ENCODE measurements around the gene COX4I2.
"Not testable (repeated sequence)": the region's sequence is repeated elsewhere in the genome, so short reads cannot be mapped to it uniquely, and the experiment has no call there.

The COX4I2 gene

DNA sequence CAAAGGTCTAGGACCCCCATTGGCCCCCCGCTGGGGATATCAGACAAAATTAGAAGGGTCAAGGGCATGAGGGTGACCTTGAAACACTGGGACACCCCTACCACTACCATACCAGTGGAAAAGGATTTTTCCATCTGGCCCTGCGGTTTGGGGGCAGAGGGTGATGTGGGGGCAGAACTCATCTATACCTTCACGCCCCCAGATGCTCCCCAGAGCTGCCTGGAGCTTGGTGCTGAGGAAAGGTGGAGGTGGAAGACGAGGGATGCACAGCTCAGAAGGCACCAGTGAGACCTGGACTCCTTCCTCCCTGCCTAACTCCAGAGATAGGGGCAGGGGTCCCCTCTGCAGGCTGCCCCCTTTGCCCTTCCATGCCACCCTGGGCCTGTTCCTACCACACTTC lies 1.1 kb downstream of the COX4I2 start:
- 100% methylated on average over 2 of the region's 4 CpGs for WGBS (ENCODE audit: insufficient coverage)
- H3K9me3 ChIP-seq (ENCODE audit: control extremely low read depth in 1 of 5, control insufficient read depth in 4 of 5, insufficient read depth in 2 of 5, low read depth in 1 of 5, low read length in 4 of 5) = no peaks in the 10 kb centered on the region
- ChIA-PET POLR2A (no interaction called here), CTCF (interaction anchor here (0.6 to 1.4 kb wide), 5 partner anchors 10 to 90 kb away, joined by 3 to 6 read pairs (median 3); no protein-coding TSS in a partner anchor)
- no peak for DNase-seq
- no peaks in the 10 kb centered on the region for H3K27me3 ChIP-seq (replicated peaks in 2 of 5; ENCODE audit: control insufficient read depth in 4 of 5, insufficient read depth in 5 of 5, low read length in 4 of 5)
- H3K27ac ChIP-seq (ENCODE audit: insufficient read depth in 1 of 2, low read depth in 1 of 2, low read length in 2 of 2, poor library complexity in 1 of 2, severe bottlenecking in 2 of 2) = no peak overlapping the region
- H3K4me1 ChIP-seq (ENCODE audit: control extremely low read depth in 1 of 4, control insufficient read depth in 4 of 4, insufficient read depth in 4 of 4, low read length in 3 of 4) = peaks cover 0 to 8% (median 4%) of the 10 kb centered on the region in 4 experiments
- no peaks in the 10 kb centered on the region for H3K36me3 ChIP-seq (ENCODE audit: control insufficient read depth in 4 of 4, insufficient read depth in 4 of 4, low read length in 3 of 4)
- H3K4me3 ChIP-seq (ENCODE audit: control insufficient read depth in 1 of 7, extremely low read depth in 1 of 7, insufficient read depth in 4 of 7, low read depth in 2 of 7, low read length in 6 of 7) = no peak overlapping the region

DNA sequence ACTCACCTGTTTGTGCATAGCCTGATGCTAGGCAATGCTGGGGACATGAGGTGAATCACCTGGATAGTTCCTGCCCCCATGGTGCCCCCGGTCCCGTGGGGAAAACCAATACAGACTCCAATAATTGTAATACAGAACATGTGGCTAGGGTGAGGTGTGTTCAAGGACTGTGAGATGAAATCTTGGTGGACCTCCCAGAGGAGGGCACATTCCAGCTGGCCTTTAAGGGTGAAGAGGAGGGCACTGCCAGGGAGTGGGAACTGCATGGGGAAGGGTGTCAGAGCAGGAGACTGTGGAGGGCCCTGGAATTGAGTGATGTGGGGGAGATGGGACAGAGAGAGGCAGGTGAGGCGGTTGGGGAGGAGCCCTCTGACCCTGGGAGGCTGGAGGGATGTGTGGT lies 2.5 kb downstream of the COX4I2 start:
- CTCF ChIA-PET = interaction anchor here (3.1 to 3.7 kb wide), 2 partner anchors 21 to 84 kb away, joined by 8 to 21 read pairs; partner anchors contain the start of gene BCL2L1
- no peak for DNase-seq
- Histone ChIP-seq H3K9me3 (ENCODE audit: control extremely low read depth in 1 of 5, control insufficient read depth in 4 of 5, insufficient read depth in 2 of 5, low read depth in 1 of 5, low read length in 4 of 5) (no peaks in the 10 kb centered on the region), H3K36me3 (ENCODE audit: control insufficient read depth in 4 of 4, insufficient read depth in 4 of 4, low read length in 3 of 4) (no peaks in the 10 kb centered on the region), H3K4me1 (ENCODE audit: control extremely low read depth in 1 of 4, control insufficient read depth in 4 of 4, insufficient read depth in 4 of 4, low read length in 3 of 4) (peaks cover 0 to 8% (median 4%) of the 10 kb centered on the region in 4 experiments), H3K27ac (ENCODE audit: insufficient read depth in 1 of 2, low read depth in 1 of 2, low read length in 2 of 2, poor library complexity in 1 of 2, severe bottlenecking in 2 of 2) (no peak overlapping the region), H3K27me3 (replicated peaks in 2 of 5; ENCODE audit: control insufficient read depth in 4 of 5, insufficient read depth in 5 of 5, low read length in 4 of 5) (no peaks in the 10 kb centered on the region), H3K4me3 (ENCODE audit: control insufficient read depth in 1 of 7, extremely low read depth in 1 of 7, insufficient read depth in 4 of 7, low read depth in 2 of 7, low read length in 6 of 7) (no peak overlapping the region)
- POLR2A ChIA-PET = no interaction called here
- WGBS (ENCODE audit: insufficient coverage) = 86% methylated on average over 1 of the region's 3 CpGs

DNA sequence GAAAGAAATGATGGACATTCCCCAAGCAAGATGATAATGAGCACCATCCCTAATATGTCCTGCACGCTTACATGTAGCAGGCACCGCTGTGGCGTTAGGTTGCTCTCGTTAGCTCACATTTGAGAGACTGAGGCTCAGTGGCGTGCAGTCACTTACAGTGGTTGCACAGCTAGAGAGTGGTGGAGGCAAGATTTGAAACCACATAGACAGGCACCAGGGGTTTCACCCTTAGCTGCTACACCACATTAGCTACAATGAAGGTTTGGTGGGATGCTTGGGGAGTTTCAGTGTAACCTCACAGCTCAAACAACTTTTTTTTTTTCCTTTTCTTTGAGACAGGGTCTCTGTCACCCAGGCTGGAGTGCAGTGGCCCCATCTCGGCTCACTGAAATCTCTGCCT lies 3.7 kb downstream of the COX4I2 start:
- WGBS (ENCODE audit: insufficient coverage) = 100% methylated on average over 5 of the region's 6 CpGs
- DNase-seq = no peak
- Histone ChIP-seq H3K36me3 (ENCODE audit: control insufficient read depth in 4 of 4, insufficient read depth in 4 of 4, low read length in 3 of 4) (no peaks in the 10 kb centered on the region), H3K4me3 (ENCODE audit: control insufficient read depth in 1 of 7, extremely low read depth in 1 of 7, insufficient read depth in 4 of 7, low read depth in 2 of 7, low read length in 6 of 7) (no peak overlapping the region), H3K27ac (ENCODE audit: insufficient read depth in 1 of 2, low read depth in 1 of 2, low read length in 2 of 2, poor library complexity in 1 of 2, severe bottlenecking in 2 of 2) (no peak overlapping the region), H3K4me1 (ENCODE audit: control extremely low read depth in 1 of 4, control insufficient read depth in 4 of 4, insufficient read depth in 4 of 4, low read length in 3 of 4) (peaks cover 0 to 8% (median 4%) of the 10 kb centered on the region in 4 experiments), H3K9me3 (ENCODE audit: control extremely low read depth in 1 of 5, control insufficient read depth in 4 of 5, insufficient read depth in 2 of 5, low read depth in 1 of 5, low read length in 4 of 5) (no peaks in the 10 kb centered on the region), H3K27me3 (replicated peaks in 2 of 5; ENCODE audit: control insufficient read depth in 4 of 5, insufficient read depth in 5 of 5, low read length in 4 of 5) (no peaks in the 10 kb centered on the region)
- CTCF ChIA-PET = interaction anchor here (0.6 to 9.2 kb wide), 7 partner anchors 7 to 125 kb away, joined by 3 to 53 read pairs (median 5); partner anchors contain the start of gene BCL2L1
- POLR2A ChIA-PET = interaction anchor here (0.7 kb wide), 1 partner anchor 20 kb away, joined by 4 read pairs; no protein-coding TSS in a partner anchor

DNA sequence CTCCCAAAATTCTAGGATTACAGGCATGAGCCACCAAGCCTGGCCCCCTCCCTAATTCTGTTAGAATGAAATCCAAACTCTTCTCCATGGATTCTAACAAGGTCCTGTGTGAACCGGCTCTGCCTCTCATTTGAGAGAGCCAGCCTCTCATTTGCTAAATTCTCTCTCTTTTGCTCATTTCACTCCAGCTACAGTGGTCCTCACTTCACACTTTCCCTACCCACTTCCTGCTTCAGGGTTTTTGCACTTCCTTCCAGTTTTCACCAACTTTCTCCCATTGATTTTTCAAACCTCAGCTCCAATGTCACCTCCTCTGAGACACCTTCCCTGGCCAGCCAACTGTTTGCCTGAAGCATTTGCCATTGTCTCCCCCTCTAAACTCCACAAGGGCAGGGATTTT lies 5.1 kb downstream of the COX4I2 start:
- Histone ChIP-seq H3K36me3 (ENCODE audit: control insufficient read depth in 4 of 4, insufficient read depth in 4 of 4, low read length in 3 of 4) (no peaks in the 10 kb centered on the region), H3K27ac (ENCODE audit: insufficient read depth in 1 of 2, low read depth in 1 of 2, low read length in 2 of 2, poor library complexity in 1 of 2, severe bottlenecking in 2 of 2) (no peak overlapping the region), H3K27me3 (replicated peaks in 2 of 5; ENCODE audit: control insufficient read depth in 4 of 5, insufficient read depth in 5 of 5, low read length in 4 of 5) (no peaks in the 10 kb centered on the region), H3K4me1 (ENCODE audit: control extremely low read depth in 1 of 4, control insufficient read depth in 4 of 4, insufficient read depth in 4 of 4, low read length in 3 of 4) (peaks cover 0 to 8% (median 4%) of the 10 kb centered on the region in 4 experiments), H3K4me3 (ENCODE audit: control insufficient read depth in 1 of 7, extremely low read depth in 1 of 7, insufficient read depth in 4 of 7, low read depth in 2 of 7, low read length in 6 of 7) (no peak overlapping the region), H3K9me3 (ENCODE audit: control extremely low read depth in 1 of 5, control insufficient read depth in 4 of 5, insufficient read depth in 2 of 5, low read depth in 1 of 5, low read length in 4 of 5) (no peaks in the 10 kb centered on the region)
- DNase-seq = no peak
- WGBS (ENCODE audit: insufficient coverage) = 50% methylated on average over 1 of the region's 1 CpG
- ChIA-PET CTCF (interaction anchor here (3.7 to 9.2 kb wide), 2 partner anchors 9 to 18 kb away, joined by 8 to 53 read pairs; no protein-coding TSS in a partner anchor), POLR2A (no interaction called here)

DNA sequence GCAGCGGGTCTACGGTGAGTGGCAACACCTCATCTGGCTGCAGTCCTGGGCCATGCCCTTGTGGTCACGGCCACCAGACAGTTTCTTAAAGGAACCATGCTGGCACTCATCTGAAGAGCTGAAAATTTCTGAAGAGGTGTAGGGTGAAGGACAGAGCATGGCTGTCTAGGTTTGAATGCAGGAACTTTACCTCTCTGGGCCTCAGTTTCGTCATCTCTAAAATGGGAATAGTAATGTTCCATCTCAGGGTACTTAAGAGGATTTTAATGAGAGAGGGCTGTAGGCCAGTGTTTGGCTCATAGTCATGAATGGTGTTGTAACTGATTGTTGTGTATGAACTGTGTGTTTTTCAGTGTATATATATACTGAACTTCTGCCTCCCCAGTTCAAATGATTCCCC lies 5.8 kb downstream of the COX4I2 start:
- H3K4me1 ChIP-seq (ENCODE audit: control extremely low read depth in 1 of 4, control insufficient read depth in 4 of 4, insufficient read depth in 4 of 4, low read length in 3 of 4) = peaks cover 0 to 8% (median 4%) of the 10 kb centered on the region in 4 experiments
- no peaks in the 10 kb centered on the region for H3K27me3 ChIP-seq (replicated peaks in 2 of 5; ENCODE audit: control insufficient read depth in 4 of 5, insufficient read depth in 5 of 5, low read length in 4 of 5)
- POLR2A ChIA-PET = no interaction called here
- DNase-seq = no peak
- WGBS (ENCODE audit: insufficient coverage) = 91% methylated on average over 4 of the region's 4 CpGs
- no peaks in the 10 kb centered on the region for H3K9me3 ChIP-seq (ENCODE audit: control extremely low read depth in 1 of 5, control insufficient read depth in 4 of 5, insufficient read depth in 2 of 5, low read depth in 1 of 5, low read length in 4 of 5)
- H3K27ac ChIP-seq (ENCODE audit: insufficient read depth in 1 of 2, low read depth in 1 of 2, low read length in 2 of 2, poor library complexity in 1 of 2, severe bottlenecking in 2 of 2) = no peak overlapping the region
- no peak overlapping the region for H3K4me3 ChIP-seq (ENCODE audit: control insufficient read depth in 1 of 7, extremely low read depth in 1 of 7, insufficient read depth in 4 of 7, low read depth in 2 of 7, low read length in 6 of 7)
- H3K36me3 ChIP-seq (ENCODE audit: control insufficient read depth in 4 of 4, insufficient read depth in 4 of 4, low read length in 3 of 4) = no peaks in the 10 kb centered on the region
- CTCF ChIA-PET = interaction anchor here (1.4 to 9.2 kb wide), 2 partner anchors 9 to 80 kb away, joined by 3 to 53 read pairs; no protein-coding TSS in a partner anchor

DNA sequence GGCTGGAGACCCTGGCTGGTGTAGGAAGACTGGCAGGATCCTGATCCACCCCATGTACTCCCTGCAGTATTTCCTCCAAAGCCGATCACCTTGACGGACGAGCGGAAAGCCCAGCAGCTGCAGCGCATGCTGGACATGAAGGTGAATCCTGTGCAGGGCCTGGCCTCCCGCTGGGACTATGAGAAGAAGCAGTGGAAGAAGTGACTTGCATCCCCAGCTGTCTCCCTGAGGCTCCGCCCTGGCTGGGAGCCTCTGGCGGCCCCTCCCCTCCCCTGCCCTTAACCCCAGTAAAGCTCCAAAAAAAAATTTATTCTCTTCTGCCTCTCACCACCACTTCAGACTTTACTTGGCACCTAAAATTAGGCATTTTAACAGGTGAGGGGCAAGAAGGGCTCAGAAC lies 7.0 kb downstream of the COX4I2 start:
- no peaks in the 10 kb centered on the region for H3K36me3 ChIP-seq (ENCODE audit: control insufficient read depth in 4 of 4, insufficient read depth in 4 of 4, low read length in 3 of 4)
- POLR2A ChIA-PET = no interaction called here

DNA sequence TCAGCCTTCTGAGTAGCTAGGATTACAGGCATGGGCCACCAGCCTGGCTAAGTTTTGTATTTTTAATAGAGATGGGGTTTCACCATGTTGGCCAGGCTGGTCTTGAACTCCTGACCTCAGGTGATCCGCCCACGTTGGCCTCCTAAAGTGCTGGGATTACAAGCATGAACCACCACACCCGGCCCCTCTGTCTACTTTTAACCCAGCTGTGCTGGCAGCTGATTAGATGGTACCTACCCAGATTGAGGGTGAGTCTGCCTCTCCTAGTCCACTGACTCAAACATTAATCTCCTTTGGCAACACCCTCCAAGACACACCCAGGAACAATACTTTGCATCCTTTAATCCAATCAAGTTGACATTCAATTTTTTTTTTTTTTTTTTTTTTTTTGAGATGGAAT lies 10.4 kb downstream of the COX4I2 start:
- H3K27ac ChIP-seq (ENCODE audit: insufficient read depth in 1 of 2, low read depth in 1 of 2, low read length in 2 of 2, poor library complexity in 1 of 2, severe bottlenecking in 2 of 2); H3K9me3 ChIP-seq (ENCODE audit: control extremely low read depth in 1 of 5, control insufficient read depth in 4 of 5, insufficient read depth in 2 of 5, low read depth in 1 of 5, low read length in 4 of 5); POLR2A ChIA-PET; DNase-seq; H3K4me3 ChIP-seq (ENCODE audit: control insufficient read depth in 1 of 7, extremely low read depth in 1 of 7, insufficient read depth in 4 of 7, low read depth in 2 of 7, low read length in 6 of 7); H3K27me3 ChIP-seq (replicated peaks in 2 of 5; ENCODE audit: control insufficient read depth in 4 of 5, insufficient read depth in 5 of 5, low read length in 4 of 5); H3K4me1 ChIP-seq (ENCODE audit: control extremely low read depth in 1 of 4, control insufficient read depth in 4 of 4, insufficient read depth in 4 of 4, low read length in 3 of 4); H3K36me3 ChIP-seq (ENCODE audit: control insufficient read depth in 4 of 4, insufficient read depth in 4 of 4, low read length in 3 of 4): not testable (repeated sequence)
- CTCF ChIA-PET = interaction anchor here (1.0 to 9.2 kb wide), 6 partner anchors 14 to 76 kb away, joined by 3 to 53 read pairs (median 4); no protein-coding TSS in a partner anchor
- WGBS (ENCODE audit: insufficient coverage) = 100% methylated on average over 1 of the region's 3 CpGs

More for the DNA sequence above, 7.0 kb downstream of the COX4I2 start:
- DNase-seq = no peak
- Histone ChIP-seq H3K4me1 (ENCODE audit: control extremely low read depth in 1 of 4, control insufficient read depth in 4 of 4, insufficient read depth in 4 of 4, low read length in 3 of 4) (peaks cover 0 to 8% (median 4%) of the 10 kb centered on the region in 4 experiments), H3K9me3 (ENCODE audit: control extremely low read depth in 1 of 5, control insufficient read depth in 4 of 5, insufficient read depth in 2 of 5, low read depth in 1 of 5, low read length in 4 of 5) (no peaks in the 10 kb centered on the region), H3K4me3 (ENCODE audit: control insufficient read depth in 1 of 7, extremely low read depth in 1 of 7, insufficient read depth in 4 of 7, low read depth in 2 of 7, low read length in 6 of 7) (no peak overlapping the region), H3K27ac (ENCODE audit: insufficient read depth in 1 of 2, low read depth in 1 of 2, low read length in 2 of 2, poor library complexity in 1 of 2, severe bottlenecking in 2 of 2) (no peak overlapping the region), H3K27me3 (replicated peaks in 2 of 5; ENCODE audit: control insufficient read depth in 4 of 5, insufficient read depth in 5 of 5, low read length in 4 of 5) (no peaks in the 10 kb centered on the region)
- whole genome bisulfite sequencing (ENCODE audit: insufficient coverage) = 97% methylated on average over 5 of the region's 8 CpGs
- CTCF ChIA-PET = interaction anchor here (0.6 to 9.2 kb wide), 4 partner anchors 11 to 82 kb away, joined by 3 to 53 read pairs (median 4); no protein-coding TSS in a partner anchor

Measured in common myeloid progenitor, CD34-positive (primary cell).